ENCODE data around the gene DEFB125.

DEFB125 gene

GRCh38 chr20:87401-87800 is at the start of gene DEFB125:
DEFB125 (plus strand) TSS chr20:87672; CDS start chr20:87710, 38 bp downstream.
- no peak within 1 kb of the TSS for H3K4me3 ChIP-seq (ENCODE audit: low read depth, low read length)
- TF ChIP-seq CTCF (IDR thresholded peaks at IDR 0.05; ENCODE audit: low read depth, low read length): no peak

GRCh38 chr20:60035-60918 is 27.2 kb upstream of the DEFB125 start:
- no peak for TF ChIP-seq CTCF (IDR thresholded peaks at IDR 0.05; ENCODE audit: low read depth, low read length)
- no peak overlapping the region for H3K4me3 ChIP-seq (ENCODE audit: low read depth, low read length)

- H3K4me3 ChIP-seq (ENCODE audit: low read depth, low read length): no peak overlapping the region
- TF ChIP-seq CTCF (IDR thresholded peaks at IDR 0.05; ENCODE audit: low read depth, low read length): no peak
Observed at GRCh38 chr20:61230-61629, 26.2 kb upstream of the DEFB125 start.

GRCh38 chr20:61757-62156 is 25.7 kb upstream of the DEFB125 start:
- no peak for TF ChIP-seq CTCF (IDR thresholded peaks at IDR 0.05; ENCODE audit: low read depth, low read length)
- H3K4me3 ChIP-seq (ENCODE audit: low read depth, low read length): no peak overlapping the region

GRCh38 chr20:62487-62886 is 25.0 kb upstream of the DEFB125 start:
- no peak overlapping the region for H3K4me3 ChIP-seq (ENCODE audit: low read depth, low read length)
- no peak for TF ChIP-seq CTCF (IDR thresholded peaks at IDR 0.05; ENCODE audit: low read depth, low read length)

- no peak overlapping the region for H3K4me3 ChIP-seq (ENCODE audit: low read depth, low read length)
- no peak for TF ChIP-seq CTCF (IDR thresholded peaks at IDR 0.05; ENCODE audit: low read depth, low read length)
Observed at GRCh38 chr20:64026-64603, 23.4 kb upstream of the DEFB125 start.

DNA sequence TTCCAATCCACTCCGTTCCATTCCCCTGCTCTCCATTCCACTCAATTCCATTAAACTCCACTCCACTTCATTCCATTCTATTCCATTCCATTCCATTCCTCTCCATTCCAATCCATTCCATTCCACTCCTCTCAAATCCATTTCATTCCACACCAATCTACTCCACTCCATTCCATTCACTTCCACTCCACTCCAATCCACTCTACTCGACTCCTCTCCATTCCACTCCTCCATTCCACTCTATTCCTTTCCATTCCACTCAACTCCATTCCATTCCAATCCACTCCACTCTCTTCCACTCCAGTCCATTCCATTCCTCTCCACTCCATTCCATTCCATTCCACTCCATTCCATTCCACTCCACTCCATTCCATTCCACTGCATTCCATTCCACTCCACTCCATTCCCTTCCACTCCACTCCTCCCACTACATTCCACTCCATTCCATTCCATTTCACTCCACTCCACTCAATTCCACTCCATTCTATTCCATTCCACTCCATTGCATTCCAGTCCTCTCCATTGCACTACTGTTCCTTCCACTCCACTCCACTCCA is 22.6 kb upstream of the DEFB125 start:
- H3K4me3 ChIP-seq (ENCODE audit: low read depth, low read length): no peak overlapping the region
- no peak for TF ChIP-seq CTCF (IDR thresholded peaks at IDR 0.05; ENCODE audit: low read depth, low read length)

All from WI38 (cell line).